ENCODE measurements around the gene GDI1. TPM values are rescaled to one million over a fixed set of nuclear protein-coding genes. Genes with fewer than 3 reads are reported as not detected.
A peak's percentile ranks its signal among the peaks of the same experiment; 100 is the strongest.
"Not testable (repeated sequence)": the region's sequence is repeated elsewhere in the genome, so short reads cannot be mapped to it uniquely, and the experiment has no call there.

Gene GDI1
- total RNA-seq, 1 donor from 2014 or later = 210 TPM

DNA sequence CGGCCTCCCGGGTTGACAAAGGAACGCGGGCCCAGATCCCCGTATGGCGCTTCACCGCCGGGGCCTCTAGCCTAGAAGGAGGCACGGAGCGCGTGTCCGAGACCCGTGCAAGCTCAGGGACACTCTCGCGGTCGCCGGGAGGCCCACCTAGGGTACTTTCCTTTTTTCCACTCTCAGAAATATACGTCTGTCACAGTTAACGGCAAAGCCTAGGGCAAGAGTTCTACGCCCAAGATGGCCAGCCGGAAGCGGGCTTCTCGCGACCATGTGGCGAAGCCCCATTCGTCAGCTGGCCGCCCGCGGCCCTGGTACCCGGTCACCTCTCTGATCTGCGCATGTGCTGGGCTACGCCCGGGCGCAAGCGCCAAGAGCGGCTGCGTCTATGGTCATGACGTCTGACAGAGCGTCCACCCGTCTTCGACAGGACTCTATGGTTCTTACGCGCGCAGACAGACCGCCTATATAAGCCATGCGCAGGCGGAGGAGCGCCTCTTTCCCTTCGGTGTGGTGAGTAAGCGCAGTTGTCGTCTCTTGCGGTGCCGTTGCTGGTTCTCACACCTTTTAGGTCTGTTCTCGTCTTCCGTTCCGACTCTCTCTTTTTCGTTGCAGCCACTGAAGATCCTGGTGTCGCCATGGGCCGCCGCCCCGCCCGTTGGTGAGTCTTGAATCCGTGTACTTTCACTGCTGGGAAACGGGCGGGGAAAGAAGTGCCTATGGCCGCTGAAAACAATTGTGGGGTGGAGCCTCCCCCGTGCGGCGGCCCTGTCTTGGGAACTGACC lies 38.9 kb upstream of the GDI1 start, which contains the start of gene RPL10:
RPL10 (plus strand) TSS at position 490 of the 780 bp plus-strand sequence; CDS start at position 633, 143 bp downstream.
- H3K9me3 Mint-ChIP-seq = peaks cover 4% of the 10 kb centered on the region
- H3K4me3 Mint-ChIP-seq = peak within 1 kb of the TSS; percentile 96
- TF ChIP-seq, protein P1, sequence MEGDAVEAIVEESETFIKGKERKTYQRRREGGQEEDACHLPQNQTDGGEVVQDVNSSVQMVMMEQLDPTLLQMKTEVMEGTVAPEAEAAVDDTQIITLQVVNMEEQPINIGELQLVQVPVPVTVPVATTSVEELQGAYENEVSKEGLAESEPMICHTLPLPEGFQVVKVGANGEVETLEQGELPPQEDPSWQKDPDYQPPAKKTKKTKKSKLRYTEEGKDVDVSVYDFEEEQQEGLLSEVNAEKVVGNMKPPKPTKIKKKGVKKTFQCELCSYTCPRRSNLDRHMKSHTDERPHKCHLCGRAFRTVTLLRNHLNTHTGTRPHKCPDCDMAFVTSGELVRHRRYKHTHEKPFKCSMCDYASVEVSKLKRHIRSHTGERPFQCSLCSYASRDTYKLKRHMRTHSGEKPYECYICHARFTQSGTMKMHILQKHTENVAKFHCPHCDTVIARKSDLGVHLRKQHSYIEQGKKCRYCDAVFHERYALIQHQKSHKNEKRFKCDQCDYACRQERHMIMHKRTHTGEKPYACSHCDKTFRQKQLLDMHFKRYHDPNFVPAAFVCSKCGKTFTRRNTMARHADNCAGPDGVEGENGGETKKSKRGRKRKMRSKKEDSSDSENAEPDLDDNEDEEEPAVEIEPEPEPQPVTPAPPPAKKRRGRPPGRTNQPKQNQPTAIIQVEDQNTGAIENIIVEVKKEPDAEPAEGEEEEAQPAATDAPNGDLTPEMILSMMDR (conservative IDR thresholded peaks at IDR 0.05) = no peak
- H3K27ac Mint-ChIP-seq (ENCODE audit: unreplicated experiment) = peak within 1 kb of the TSS; percentile 100
- peaks cover 19% of the 10 kb centered on the region for H3K4me1 Mint-ChIP-seq
- H3K36me3 Mint-ChIP-seq (ENCODE audit: low read depth) = peaks cover 18% of the 10 kb centered on the region
- DNase-seq (ENCODE audit: low read depth, low spot score) = peak; percentile 77
- peaks cover 23% of the 10 kb centered on the region for H3K27me3 Mint-ChIP-seq (ENCODE audit: low read depth)

- TF ChIP-seq, protein P1 (conservative IDR thresholded peaks at IDR 0.05) = peak; percentile 81
- H3K4me3 Mint-ChIP-seq = peak overlapping the region; percentile 96
- DNase-seq (ENCODE audit: low read depth, low spot score) = peak; percentile 74
- peaks cover 23% of the 10 kb centered on the region for H3K36me3 Mint-ChIP-seq (ENCODE audit: low read depth)
- H3K27ac Mint-ChIP-seq (ENCODE audit: unreplicated experiment) = peak overlapping the region; percentile 100
- peaks cover 5% of the 10 kb centered on the region for H3K9me3 Mint-ChIP-seq
- peaks cover 19% of the 10 kb centered on the region for H3K4me1 Mint-ChIP-seq
- H3K27me3 Mint-ChIP-seq (ENCODE audit: low read depth) = peaks cover 23% of the 10 kb centered on the region
Observed at GRCh38 chrX:154398668-154399526, 38.1 kb upstream of the GDI1 start.

GRCh38 chrX:154399527-154400368 lies 37.2 kb upstream of the GDI1 start:
- TF ChIP-seq, protein P1 (conservative IDR thresholded peaks at IDR 0.05) = no peak
- peaks cover 23% of the 10 kb centered on the region for H3K36me3 Mint-ChIP-seq (ENCODE audit: low read depth)
- H3K27me3 Mint-ChIP-seq (ENCODE audit: low read depth) = peaks cover 23% of the 10 kb centered on the region
- no peak for DNase-seq (ENCODE audit: low read depth, low spot score)
- peak overlapping the region; percentile 30 for H3K27ac Mint-ChIP-seq (ENCODE audit: unreplicated experiment)
- H3K4me1 Mint-ChIP-seq = peaks cover 19% of the 10 kb centered on the region
- peak overlapping the region; percentile 96 for H3K4me3 Mint-ChIP-seq
- peaks cover 6% of the 10 kb centered on the region for H3K9me3 Mint-ChIP-seq

DNA sequence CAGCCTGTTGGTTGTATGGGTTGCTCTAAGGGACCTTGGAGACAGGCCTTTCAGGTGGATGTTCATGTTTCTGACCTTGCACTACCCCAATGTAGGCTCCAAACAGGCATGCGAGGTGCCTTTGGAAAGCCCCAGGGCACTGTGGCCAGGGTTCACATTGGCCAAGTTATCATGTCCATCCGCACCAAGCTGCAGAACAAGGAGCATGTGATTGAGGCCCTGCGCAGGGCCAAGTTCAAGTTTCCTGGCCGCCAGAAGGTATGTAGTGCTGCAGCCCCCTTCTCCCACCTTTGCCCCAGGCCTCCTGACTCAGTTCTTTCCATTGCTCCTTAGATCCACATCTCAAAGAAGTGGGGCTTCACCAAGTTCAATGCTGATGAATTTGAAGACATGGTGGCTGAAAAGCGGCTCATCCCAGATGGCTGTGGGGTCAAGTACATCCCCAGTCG lies 36.6 kb upstream of the GDI1 start:
- Mint-ChIP-seq H3K27me3 (ENCODE audit: low read depth) (peaks cover 23% of the 10 kb centered on the region), H3K36me3 (ENCODE audit: low read depth) (peaks cover 23% of the 10 kb centered on the region), H3K4me1 (peaks cover 19% of the 10 kb centered on the region), H3K4me3 (peak overlapping the region; percentile 96)
- not testable (repeated sequence) for H3K27ac Mint-ChIP-seq (ENCODE audit: unreplicated experiment); H3K9me3 Mint-ChIP-seq; DNase-seq (ENCODE audit: low read depth, low spot score)

DNA sequence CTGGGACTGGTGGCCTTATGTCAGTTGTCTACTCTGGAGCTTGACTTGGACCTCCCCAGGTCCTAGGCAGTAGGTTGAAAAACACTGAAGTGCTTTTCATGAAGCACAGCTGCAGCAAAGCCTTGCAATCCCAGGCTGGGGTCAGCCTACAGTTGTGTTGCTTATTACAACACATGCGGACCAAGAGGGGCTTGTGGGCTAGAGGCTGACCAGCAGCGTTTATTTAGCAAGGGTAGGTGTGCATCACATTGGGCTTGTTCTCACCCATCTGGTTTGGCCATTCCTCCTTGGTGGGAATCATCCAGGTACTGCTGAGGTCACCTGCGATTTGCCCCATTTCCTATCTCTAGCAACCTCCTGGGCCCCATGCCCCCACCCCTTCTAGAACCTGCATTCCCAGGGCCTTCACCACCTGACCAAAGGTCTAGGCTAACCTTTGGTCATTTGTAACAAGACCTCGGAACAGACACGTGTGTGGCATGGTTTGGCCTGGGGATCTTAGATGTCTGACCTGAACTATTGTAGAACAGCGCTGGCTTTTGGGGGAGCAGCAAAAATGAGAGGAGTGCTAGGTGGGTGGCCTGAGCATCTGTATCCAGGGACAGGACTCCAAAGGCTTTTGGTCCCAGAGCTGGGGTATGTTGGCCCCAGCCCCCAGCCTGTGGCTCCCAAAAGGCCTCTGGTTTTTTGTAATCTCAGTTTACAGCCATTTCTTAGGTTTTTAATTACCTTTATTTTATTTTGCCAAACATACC lies 35.7 kb upstream of the GDI1 start:
- TF ChIP-seq, protein P1 (conservative IDR thresholded peaks at IDR 0.05) = no peak
- no peak for DNase-seq (ENCODE audit: low read depth, low spot score)
- Mint-ChIP-seq H3K4me1 (peaks cover 19% of the 10 kb centered on the region), H3K27ac (ENCODE audit: unreplicated experiment) (peak overlapping the region; percentile 62), H3K4me3 (peak overlapping the region; percentile 96), H3K9me3 (peaks cover 6% of the 10 kb centered on the region), H3K27me3 (ENCODE audit: low read depth) (peaks cover 23% of the 10 kb centered on the region), H3K36me3 (ENCODE audit: low read depth) (peaks cover 23% of the 10 kb centered on the region)

Measured in neural crest cell (in vitro differentiated cells).